Effector CD4-positive, alpha-beta T cell (primary cell): ENCODE measurements around the gene EFCAB11.

Source experiments
- DNase-seq: peaks from one replicate; pipeline ENCODE4 v3.0.0-alpha.2; 2020

EFCAB11 gene

GRCh38 chr14:89755816-89756215 lies 198.7 kb downstream of the EFCAB11 start:
- no peak for DNase-seq

DNA sequence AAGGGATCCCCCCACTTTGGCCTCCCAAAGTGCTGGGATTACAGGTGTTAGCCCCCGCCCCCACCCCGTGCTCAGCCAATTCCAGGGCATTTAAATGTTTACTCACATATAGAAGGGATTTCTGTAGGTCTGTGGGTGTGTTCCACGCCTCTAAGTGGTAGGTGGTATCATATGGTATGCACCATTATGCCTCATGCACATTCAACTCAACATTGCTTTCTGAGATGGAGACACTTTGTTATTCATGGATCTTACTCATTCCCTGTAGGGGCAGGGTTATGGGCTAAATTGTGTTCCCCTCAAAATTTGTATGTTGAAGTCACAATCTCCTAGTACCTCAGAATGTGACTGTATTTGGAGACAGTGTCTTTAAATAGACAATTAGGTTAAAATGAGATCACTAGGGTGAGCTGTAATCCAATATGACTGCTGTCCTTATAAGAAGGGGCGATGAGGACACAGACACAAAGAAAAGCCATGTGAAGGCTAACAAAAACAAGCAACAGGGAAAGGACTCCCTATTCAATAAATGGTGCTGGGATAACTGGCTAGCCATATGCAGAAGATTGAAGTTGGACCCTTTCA lies 200.6 kb downstream of the EFCAB11 start:
- DNase-seq: no peak

DNA sequence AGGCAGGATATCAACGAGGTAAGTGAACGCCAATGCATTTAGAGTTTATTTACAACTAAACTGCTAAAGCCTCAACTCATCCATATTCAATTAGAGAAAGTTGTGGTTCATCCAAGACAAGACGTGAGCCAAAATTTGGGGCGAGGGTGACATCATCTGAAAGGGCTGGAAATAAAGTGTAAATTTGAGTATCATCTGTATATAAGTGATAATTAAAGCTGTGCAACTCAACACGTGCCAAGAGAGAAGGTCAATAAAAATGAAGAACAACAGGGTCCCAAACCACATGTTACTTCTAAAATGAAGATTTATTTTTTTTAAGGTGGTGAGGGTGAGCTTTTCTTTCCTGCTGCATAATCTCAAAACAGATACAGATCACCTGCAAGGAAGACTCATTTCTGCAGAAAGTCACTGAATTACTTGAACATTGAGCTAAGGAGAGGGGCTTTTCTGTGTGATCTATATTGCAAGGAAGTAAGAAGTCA lies 203.6 kb downstream of the EFCAB11 start:
- DNase-seq: no peak

DNA sequence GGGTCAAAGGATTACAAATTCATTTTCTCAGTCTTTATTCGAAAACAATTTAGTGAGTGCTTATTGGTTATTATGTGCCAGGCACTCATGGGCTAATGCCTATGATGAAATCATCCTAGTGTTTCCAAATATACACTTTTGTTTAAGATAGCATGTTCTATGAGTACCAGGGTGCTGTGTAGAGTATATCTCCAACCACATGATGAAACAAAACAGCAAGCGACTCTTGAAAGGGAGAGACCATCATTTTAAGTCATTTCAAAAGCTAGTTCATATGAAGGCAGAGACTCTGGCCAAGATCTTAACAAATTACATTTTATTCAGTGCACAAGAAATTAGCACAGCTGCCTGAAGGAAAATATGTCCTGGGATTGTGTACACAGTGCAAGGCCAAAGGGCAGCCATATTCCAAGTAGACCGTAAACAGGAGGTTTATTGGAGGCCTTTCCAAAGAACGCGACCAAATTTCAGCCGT lies 204.2 kb downstream of the EFCAB11 start:
- DNase-seq: no peak

DNA sequence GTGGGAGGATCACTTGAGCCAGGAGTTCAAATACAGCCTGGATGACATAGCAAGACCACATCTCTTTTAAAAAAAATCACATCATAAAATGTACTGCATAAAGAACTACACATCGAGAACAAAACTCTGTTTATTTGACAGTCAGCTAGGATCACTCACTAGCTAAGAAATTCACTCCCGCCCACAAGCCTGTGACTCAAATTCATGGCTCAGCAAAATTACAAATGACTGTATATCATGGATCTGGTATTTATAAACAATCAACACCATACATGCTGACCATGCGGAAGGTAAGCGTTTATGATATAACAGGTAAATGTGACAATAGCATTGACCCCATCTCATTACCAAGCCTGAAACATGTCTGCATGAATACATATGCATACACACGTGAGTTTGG lies 206.5 kb downstream of the EFCAB11 start:
- no peak for DNase-seq

DNA sequence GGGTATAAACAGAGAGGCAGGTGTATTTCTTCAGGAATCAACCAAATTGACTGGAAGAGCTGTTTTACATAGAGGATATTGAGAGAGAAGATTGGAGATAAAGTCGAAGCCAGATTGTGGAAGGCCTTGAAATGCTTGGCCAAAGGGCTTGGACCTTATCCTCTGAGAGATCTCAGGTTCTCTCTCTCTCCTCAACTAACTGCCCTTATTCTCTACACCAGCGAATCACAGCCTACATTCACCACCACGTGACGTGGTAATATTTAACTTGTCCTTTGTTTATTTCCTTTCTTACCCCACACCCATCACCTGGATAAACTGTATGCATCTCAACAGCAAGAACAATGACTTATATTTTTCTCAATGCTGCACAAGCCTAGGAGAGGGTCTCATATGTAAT lies 207.4 kb downstream of the EFCAB11 start:
- DNase-seq: no peak

- no peak for DNase-seq
Measured at GRCh38 chr14:89746654-89747053, 207.9 kb downstream of the EFCAB11 start.

DNA sequence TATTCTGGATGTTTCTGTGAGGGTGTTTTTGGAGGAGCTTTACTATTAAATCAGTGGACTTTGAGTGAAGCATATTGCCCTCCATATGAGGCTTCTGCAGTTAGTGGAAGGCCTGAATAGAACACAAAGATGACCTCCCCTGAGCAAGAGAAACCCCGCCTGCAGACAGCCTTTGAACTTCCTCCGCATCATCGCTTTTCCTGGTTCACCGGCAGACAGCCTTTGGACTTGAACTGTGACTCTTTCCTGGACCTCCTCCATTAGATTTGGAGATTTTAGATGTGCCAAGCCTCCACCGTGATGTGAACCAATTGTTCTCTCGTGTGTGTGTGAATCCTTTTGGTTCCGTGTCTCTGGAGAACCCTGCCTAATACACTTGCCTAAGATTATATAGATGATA lies 208.4 kb downstream of the EFCAB11 start:
- DNase-seq: no peak
